ENCODE data around the gene RASGRF1. TPM values are rescaled to one million over a fixed set of nuclear protein-coding genes. Genes with fewer than 3 reads are reported as not detected.

RASGRF1 gene
- total and polyA plus RNA-seq, 9 of the 15 experiments (the other 6 are each of a cell fraction or from before 2014, with no cell fraction given): 0.03 to 0.58 (median 0.06) TPM; not detected in 1

DNA sequence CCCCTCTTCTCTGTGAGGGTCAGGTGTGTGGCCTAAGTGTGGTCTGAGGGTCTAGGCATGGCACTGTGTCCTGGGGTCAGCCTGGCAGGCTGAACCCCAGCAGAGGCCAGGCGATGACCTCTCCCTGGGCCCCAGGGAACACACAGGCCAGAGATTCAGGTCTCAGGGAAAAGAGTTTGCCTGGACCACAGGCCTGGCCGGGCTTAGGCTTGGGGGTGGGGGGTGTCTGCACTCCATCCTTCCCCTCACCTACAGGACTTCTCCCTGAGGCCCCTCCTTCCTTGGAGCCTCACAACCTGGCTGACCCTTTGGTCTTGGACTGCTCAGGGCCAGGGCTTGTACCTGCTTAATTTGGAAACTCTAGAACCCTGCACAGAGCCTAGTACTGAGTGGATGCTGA, 21.8 kb downstream of the RASGRF1 start (continued):
- TF ChIP-seq, protein P1, sequence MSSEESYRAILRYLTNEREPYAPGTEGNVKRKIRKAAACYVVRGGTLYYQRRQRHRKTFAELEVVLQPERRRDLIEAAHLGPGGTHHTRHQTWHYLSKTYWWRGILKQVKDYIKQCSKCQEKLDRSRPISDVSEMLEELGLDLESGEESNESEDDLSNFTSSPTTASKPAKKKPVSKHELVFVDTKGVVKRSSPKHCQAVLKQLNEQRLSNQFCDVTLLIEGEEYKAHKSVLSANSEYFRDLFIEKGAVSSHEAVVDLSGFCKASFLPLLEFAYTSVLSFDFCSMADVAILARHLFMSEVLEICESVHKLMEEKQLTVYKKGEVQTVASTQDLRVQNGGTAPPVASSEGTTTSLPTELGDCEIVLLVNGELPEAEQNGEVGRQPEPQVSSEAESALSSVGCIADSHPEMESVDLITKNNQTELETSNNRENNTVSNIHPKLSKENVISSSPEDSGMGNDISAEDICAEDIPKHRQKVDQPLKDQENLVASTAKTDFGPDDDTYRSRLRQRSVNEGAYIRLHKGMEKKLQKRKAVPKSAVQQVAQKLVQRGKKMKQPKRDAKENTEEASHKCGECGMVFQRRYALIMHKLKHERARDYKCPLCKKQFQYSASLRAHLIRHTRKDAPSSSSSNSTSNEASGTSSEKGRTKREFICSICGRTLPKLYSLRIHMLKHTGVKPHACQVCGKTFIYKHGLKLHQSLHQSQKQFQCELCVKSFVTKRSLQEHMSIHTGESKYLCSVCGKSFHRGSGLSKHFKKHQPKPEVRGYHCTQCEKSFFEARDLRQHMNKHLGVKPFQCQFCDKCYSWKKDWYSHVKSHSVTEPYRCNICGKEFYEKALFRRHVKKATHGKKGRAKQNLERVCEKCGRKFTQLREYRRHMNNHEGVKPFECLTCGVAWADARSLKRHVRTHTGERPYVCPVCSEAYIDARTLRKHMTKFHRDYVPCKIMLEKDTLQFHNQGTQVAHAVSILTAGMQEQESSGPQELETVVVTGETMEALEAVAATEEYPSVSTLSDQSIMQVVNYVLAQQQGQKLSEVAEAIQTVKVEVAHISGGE (CRISPR knock-in tag; IDR thresholded peaks at IDR 0.05): no peak
- TF ChIP-seq PHF8 (IDR thresholded peaks at IDR 0.05; ENCODE audit: borderline replicate concordance, low read length) (no peak), PRMT5 (CRISPR knock-in tag; IDR thresholded peaks at IDR 0.05) (no peak), ATF7 (IDR thresholded peaks at IDR 0.05) (no peak), NFXL1 (CRISPR knock-in tag; IDR thresholded peaks at IDR 0.05) (no peak), DACH1 (IDR thresholded peaks at IDR 0.05; ENCODE audit: partially characterized antibody) (no peak), CREB3 (tag; conservative IDR thresholded peaks at IDR 0.05; ENCODE audit: low read depth) (no peak)
